GM23338 (cell line): ENCODE data around the gene NCAPH2. TPM values are rescaled to one million over a fixed set of nuclear protein-coding genes. Genes with fewer than 3 reads are reported as not detected.

ENCODE experiments used
- CREB1 ChIP-seq: fragments of 250-450 bp; sonication (Bioruptor Pico); IDR thresholded peaks from 2 replicates; pipeline ENCODE4 v1.5.0; 2020; ENCODE audit warnings: low read depth, mild to moderate bottlenecking, moderate library complexity
- EZH2phosphoT487 ChIP-seq: fragments of 200-600 bp; sonication (generic); IDR thresholded peaks from one replicate; pipeline ENCODE4 v1.8.1; 2018; ENCODE audit warnings: antibody characterized with exemption; ENCODE audit not compliant: unreplicated experiment
- JUNB ChIP-seq: IDR thresholded peaks from one replicate; pipeline ENCODE4 v1.6.1; 2016; ENCODE audit warnings: antibody characterized with exemption; ENCODE audit not compliant: unreplicated experiment
- NANOG ChIP-seq: IDR thresholded peaks from 2 replicates; pipeline ENCODE4 v1.6.1; 2016; ENCODE audit warnings: antibody characterized with exemption, borderline replicate concordance
- STAT1 ChIP-seq: IDR thresholded peaks from one replicate; pipeline ENCODE4 v1.6.1; 2016; ENCODE audit warnings: antibody characterized with exemption; ENCODE audit not compliant: unreplicated experiment
- polyA plus RNA-seq: library from polyadenylated mRNA; unstranded; fragments of >200 nt; fragmentation: Nextera tagmentation; extraction: Ambion mirVana; gene quantifications from 2 replicates; pipeline ENCODE4 v1.2.1, GENCODE V29; 2016
- total RNA-seq: library from RNA; depleted of rRNA; stranded (reverse); fragments of >200 nt; shearing (Covaris generic); gene quantifications from 2 replicates; pipeline ENCODE4 v1.2.3, GENCODE V29; 2014
- TF ChIP-seq, protein P1 (sequence below): fragments of 250-450 bp; sonication (Bioruptor Pico); IDR thresholded peaks from 2 replicates; pipeline ENCODE4 v1.5.0; 2020; ENCODE audit warnings: mild to moderate bottlenecking, moderate library complexity
- TF ChIP-seq, protein P2 (sequence below): IDR thresholded peaks from 2 replicates; pipeline ENCODE4 v1.6.1; 2016; ENCODE audit warnings: antibody characterized with exemption
- TF ChIP-seq, protein P3 (sequence below): IDR thresholded peaks from one replicate; pipeline ENCODE4 v1.6.1; 2018; ENCODE audit warnings: antibody characterized with exemption; ENCODE audit not compliant: unreplicated experiment

NCAPH2 gene
- total and polyA plus RNA-seq, 2 experiments from 2014 or later = 52.2 to 76.1 TPM

DNA sequence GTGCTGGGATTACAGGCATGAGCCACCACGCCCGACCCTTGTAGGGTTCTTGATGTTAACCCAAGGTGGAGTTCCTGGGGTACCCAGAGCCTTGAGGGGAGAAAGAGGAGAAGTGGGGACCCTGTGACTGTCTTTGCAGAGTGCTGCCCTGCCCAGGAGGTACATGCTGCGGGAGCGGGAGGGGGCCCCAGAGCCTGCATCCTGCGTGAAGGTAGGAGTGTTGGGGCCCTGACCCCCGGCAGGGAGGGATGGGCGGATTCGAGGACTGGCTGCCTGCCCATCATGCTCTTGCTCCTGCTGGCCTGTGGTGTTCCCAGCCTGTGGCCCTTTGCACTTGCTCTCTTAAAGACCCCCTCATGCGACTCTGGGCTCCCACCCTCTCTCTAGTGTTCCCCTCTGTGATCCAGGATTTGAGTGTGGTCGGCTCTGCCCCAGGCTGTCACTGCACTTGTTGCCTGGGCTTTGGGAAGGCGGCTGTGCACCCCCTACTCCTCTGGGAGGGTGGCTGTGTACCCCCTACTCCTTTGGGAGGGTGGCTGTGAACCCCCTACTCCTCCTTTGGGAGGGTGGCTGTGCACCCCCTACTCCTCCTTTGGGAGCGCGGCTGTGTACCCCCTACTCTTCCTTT lies 12.9 kb downstream of the NCAPH2 start (continued):
- TF ChIP-seq, protein P1, sequence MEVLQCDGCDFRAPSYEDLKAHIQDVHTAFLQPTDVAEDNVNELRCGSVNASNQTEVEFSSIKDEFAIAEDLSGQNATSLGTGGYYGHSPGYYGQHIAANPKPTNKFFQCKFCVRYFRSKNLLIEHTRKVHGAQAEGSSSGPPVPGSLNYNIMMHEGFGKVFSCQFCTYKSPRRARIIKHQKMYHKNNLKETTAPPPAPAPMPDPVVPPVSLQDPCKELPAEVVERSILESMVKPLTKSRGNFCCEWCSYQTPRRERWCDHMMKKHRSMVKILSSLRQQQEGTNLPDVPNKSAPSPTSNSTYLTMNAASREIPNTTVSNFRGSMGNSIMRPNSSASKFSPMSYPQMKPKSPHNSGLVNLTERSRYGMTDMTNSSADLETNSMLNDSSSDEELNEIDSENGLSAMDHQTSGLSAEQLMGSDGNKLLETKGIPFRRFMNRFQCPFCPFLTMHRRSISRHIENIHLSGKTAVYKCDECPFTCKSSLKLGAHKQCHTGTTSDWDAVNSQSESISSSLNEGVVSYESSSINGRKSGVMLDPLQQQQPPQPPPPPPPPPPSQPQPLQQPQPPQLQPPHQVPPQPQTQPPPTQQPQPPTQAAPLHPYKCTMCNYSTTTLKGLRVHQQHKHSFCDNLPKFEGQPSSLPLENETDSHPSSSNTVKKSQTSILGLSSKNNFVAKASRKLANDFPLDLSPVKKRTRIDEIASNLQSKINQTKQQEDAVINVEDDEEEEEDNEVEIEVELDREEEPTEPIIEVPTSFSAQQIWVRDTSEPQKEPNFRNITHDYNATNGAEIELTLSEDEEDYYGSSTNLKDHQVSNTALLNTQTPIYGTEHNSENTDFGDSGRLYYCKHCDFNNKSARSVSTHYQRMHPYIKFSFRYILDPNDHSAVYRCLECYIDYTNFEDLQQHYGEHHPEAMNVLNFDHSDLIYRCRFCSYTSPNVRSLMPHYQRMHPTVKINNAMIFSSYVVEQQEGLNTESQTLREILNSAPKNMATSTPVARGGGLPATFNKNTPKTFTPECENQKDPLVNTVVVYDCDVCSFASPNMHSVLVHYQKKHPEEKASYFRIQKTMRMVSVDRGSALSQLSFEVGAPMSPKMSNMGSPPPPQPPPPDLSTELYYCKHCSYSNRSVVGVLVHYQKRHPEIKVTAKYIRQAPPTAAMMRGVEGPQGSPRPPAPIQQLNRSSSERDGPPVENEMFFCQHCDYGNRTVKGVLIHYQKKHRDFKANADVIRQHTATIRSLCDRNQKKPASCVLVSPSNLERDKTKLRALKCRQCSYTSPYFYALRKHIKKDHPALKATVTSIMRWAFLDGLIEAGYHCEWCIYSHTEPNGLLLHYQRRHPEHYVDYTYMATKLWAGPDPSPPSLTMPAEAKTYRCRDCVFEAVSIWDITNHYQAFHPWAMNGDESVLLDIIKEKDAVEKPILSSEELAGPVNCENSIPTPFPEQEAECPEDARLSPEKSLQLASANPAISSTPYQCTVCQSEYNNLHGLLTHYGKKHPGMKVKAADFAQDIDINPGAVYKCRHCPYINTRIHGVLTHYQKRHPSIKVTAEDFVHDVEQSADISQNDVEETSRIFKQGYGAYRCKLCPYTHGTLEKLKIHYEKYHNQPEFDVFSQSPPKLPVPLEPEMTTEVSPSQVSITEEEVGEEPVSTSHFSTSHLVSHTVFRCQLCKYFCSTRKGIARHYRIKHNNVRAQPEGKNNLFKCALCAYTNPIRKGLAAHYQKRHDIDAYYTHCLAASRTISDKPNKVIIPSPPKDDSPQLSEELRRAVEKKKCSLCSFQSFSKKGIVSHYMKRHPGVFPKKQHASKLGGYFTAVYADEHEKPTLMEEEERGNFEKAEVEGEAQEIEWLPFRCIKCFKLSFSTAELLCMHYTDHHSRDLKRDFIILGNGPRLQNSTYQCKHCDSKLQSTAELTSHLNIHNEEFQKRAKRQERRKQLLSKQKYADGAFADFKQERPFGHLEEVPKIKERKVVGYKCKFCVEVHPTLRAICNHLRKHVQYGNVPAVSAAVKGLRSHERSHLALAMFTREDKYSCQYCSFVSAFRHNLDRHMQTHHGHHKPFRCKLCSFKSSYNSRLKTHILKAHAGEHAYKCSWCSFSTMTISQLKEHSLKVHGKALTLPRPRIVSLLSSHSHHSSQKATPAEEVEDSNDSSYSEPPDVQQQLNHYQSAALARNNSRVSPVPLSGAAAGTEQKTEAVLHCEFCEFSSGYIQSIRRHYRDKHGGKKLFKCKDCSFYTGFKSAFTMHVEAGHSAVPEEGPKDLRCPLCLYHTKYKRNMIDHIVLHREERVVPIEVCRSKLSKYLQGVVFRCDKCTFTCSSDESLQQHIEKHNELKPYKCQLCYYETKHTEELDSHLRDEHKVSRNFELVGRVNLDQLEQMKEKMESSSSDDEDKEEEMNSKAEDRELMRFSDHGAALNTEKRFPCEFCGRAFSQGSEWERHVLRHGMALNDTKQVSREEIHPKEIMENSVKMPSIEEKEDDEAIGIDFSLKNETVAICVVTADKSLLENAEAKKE (CRISPR knock-in tag) = no peak
- TF ChIP-seq CREB1 (CRISPR knock-in tag) (no peak), STAT1 (no peak), EZH2phosphoT487 (no peak), NANOG (no peak), JUNB (no peak)
- TF ChIP-seq, protein P2, sequence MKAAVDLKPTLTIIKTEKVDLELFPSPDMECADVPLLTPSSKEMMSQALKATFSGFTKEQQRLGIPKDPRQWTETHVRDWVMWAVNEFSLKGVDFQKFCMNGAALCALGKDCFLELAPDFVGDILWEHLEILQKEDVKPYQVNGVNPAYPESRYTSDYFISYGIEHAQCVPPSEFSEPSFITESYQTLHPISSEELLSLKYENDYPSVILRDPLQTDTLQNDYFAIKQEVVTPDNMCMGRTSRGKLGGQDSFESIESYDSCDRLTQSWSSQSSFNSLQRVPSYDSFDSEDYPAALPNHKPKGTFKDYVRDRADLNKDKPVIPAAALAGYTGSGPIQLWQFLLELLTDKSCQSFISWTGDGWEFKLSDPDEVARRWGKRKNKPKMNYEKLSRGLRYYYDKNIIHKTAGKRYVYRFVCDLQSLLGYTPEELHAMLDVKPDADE = no peak
- TF ChIP-seq, protein P3, sequence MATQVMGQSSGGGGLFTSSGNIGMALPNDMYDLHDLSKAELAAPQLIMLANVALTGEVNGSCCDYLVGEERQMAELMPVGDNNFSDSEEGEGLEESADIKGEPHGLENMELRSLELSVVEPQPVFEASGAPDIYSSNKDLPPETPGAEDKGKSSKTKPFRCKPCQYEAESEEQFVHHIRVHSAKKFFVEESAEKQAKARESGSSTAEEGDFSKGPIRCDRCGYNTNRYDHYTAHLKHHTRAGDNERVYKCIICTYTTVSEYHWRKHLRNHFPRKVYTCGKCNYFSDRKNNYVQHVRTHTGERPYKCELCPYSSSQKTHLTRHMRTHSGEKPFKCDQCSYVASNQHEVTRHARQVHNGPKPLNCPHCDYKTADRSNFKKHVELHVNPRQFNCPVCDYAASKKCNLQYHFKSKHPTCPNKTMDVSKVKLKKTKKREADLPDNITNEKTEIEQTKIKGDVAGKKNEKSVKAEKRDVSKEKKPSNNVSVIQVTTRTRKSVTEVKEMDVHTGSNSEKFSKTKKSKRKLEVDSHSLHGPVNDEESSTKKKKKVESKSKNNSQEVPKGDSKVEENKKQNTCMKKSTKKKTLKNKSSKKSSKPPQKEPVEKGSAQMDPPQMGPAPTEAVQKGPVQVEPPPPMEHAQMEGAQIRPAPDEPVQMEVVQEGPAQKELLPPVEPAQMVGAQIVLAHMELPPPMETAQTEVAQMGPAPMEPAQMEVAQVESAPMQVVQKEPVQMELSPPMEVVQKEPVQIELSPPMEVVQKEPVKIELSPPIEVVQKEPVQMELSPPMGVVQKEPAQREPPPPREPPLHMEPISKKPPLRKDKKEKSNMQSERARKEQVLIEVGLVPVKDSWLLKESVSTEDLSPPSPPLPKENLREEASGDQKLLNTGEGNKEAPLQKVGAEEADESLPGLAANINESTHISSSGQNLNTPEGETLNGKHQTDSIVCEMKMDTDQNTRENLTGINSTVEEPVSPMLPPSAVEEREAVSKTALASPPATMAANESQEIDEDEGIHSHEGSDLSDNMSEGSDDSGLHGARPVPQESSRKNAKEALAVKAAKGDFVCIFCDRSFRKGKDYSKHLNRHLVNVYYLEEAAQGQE = no peak
